Activated T-cell treated with anti-CD3 and anti-CD28 coated beads for 24 hours (primary cell): ENCODE results near the gene ENTREP3.

Source experiments
- DNase-seq: peaks from one replicate; pipeline ENCODE4 v3.0.0-alpha.2; 2020; ENCODE audit warnings: low read depth

Gene ENTREP3

GRCh38 chr1:155278689-155279160, 23.4 kb upstream of the ENTREP3 start:
- no peak for DNase-seq

GRCh38 chr1:155277902-155278688, 22.8 kb upstream of the ENTREP3 start:
- DNase-seq, result peak; percentile 51

- DNase-seq, result peak; percentile 95
Measured at GRCh38 chr1:155277070-155277901, 22.0 kb upstream of the ENTREP3 start, which contains the start of gene HCN3. TSS of gene HCN3 (plus strand) at chr1:155277463. CDS start at chr1:155277591, 128 bp downstream.

GRCh38 chr1:155273343-155274245, 18.3 kb upstream of the ENTREP3 start, which contains the start of gene CLK2:
TSS of gene CLK2 (minus strand) at chr1:155273504. CDS start at chr1:155270977, 2,527 bp downstream.
- DNase-seq, result peak; percentile 95

GRCh38 chr1:155272466-155273342, 17.4 kb upstream of the ENTREP3 start:
- no peak for DNase-seq

- DNase-seq, result no peak
Measured at GRCh38 chr1:155269381-155269780, 14.1 kb upstream of the ENTREP3 start.

GRCh38 chr1:155268630-155269029, 13.3 kb upstream of the ENTREP3 start:
- DNase-seq, result no peak

GRCh38 chr1:155267373-155267772, 12.1 kb upstream of the ENTREP3 start:
- DNase-seq, result no peak

GRCh38 chr1:155266553-155266952, 11.3 kb upstream of the ENTREP3 start:
- DNase-seq, result no peak

- DNase-seq, result no peak
Measured at GRCh38 chr1:155263067-155263466, 7.8 kb upstream of the ENTREP3 start.

- peak; percentile 88 for DNase-seq
Measured at GRCh38 chr1:155261852-155262673, 6.8 kb upstream of the ENTREP3 start, which contains the start of gene SCAMP3. TSS of gene SCAMP3 (minus strand) at chr1:155262360. CDS start at chr1:155262151, 209 bp downstream.

GRCh38 chr1:155261493-155261851, 6.2 kb upstream of the ENTREP3 start:
- no peak for DNase-seq

- no peak for DNase-seq
Measured at GRCh38 chr1:155260276-155260675, 5.0 kb upstream of the ENTREP3 start.

GRCh38 chr1:155256058-155256852, 972 bp upstream of the ENTREP3 start:
- DNase-seq, result no peak

- DNase-seq, result no peak
Measured at GRCh38 chr1:155254714-155255242, 505 bp downstream of the ENTREP3 start.

- no peak for DNase-seq
Measured at GRCh38 chr1:155254228-155254713, 1.0 kb downstream of the ENTREP3 start.

- no peak for DNase-seq
Measured at GRCh38 chr1:155253797-155254196, 1.5 kb downstream of the ENTREP3 start.

GRCh38 chr1:155253208-155253607, 2.1 kb downstream of the ENTREP3 start:
- DNase-seq, result no peak
